GM10248 (cell line): ENCODE data around the gene HTR3C.
"Not testable (repeated sequence)": the region's sequence is repeated elsewhere in the genome, so short reads cannot be mapped to it uniquely, and the experiment has no call there.

ENCODE experiments used
- CTCF ChIA-PET: fragments of 300-600 bp; sonication (Branson Sonifier 250); formaldehyde crosslinking; extraction: SDS; loops from one replicate; lab custom pipeline; 2021; ENCODE audit warnings: antibody characterized with exemption; lab: Yijun Ruan, JAX
- POLR2A ChIA-PET: fragments of 350-650 bp; sonication (Branson Sonifier 250); formaldehyde crosslinking; extraction: SDS; loops from one replicate; lab custom pipeline; 2020; ENCODE audit warnings: antibody characterized with exemption; lab: Yijun Ruan, JAX
- DNase-seq: peaks from one replicate; pipeline ENCODE4 v3.0.0; 2012; ENCODE audit errors: extremely low spot score
- TF ChIP-seq, protein P1 (sequence below): IDR thresholded peaks from 2 replicates; pipeline ENCODE4 v1.5.1; 2012; ENCODE audit warnings: mild to moderate bottlenecking, low read depth; ENCODE audit errors: extremely low read depth, missing control alignments, control extremely low read depth

Gene HTR3C

DNA sequence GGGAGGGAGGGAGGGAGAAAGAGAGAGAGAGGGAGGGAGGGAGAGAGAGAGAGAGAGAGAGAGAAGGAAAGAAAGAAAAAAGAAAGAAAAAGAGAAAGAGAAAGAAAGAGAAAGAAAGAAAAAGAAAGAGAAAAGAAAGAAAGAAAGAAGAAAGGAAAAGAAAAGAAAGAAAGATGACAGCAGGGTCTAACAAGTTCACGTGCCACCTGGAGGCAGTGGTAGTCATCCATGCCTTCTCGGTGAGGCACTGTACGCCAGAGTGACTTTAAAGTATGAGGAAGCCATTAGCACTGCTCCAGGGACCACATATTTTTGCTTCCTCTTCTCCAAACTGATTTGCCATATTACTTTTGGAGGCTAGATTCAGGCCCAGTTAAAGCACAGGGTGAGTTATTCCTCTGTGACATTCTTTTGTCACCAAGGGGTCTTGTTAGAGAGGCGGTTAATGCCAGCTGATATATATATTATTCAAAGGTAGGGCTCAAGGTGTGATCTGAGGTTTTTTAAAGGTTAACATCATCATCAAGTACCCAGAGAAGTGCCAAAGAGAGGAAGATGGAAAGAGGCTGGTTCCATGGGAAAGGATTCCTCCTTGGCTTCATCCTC, 21.6 kb upstream of the HTR3C start, which contains the start of gene HTR3D:
Gene HTR3D, plus strand, starts transcription at position 556 of the 606 bp plus-strand sequence. Its CDS starts 0 bp downstream, at position 556.
- DNase-seq: no peak
- POLR2A ChIA-PET: no interaction called here
- TF ChIP-seq, protein P1, sequence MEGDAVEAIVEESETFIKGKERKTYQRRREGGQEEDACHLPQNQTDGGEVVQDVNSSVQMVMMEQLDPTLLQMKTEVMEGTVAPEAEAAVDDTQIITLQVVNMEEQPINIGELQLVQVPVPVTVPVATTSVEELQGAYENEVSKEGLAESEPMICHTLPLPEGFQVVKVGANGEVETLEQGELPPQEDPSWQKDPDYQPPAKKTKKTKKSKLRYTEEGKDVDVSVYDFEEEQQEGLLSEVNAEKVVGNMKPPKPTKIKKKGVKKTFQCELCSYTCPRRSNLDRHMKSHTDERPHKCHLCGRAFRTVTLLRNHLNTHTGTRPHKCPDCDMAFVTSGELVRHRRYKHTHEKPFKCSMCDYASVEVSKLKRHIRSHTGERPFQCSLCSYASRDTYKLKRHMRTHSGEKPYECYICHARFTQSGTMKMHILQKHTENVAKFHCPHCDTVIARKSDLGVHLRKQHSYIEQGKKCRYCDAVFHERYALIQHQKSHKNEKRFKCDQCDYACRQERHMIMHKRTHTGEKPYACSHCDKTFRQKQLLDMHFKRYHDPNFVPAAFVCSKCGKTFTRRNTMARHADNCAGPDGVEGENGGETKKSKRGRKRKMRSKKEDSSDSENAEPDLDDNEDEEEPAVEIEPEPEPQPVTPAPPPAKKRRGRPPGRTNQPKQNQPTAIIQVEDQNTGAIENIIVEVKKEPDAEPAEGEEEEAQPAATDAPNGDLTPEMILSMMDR: no peak
- CTCF ChIA-PET: no interaction called here

DNA sequence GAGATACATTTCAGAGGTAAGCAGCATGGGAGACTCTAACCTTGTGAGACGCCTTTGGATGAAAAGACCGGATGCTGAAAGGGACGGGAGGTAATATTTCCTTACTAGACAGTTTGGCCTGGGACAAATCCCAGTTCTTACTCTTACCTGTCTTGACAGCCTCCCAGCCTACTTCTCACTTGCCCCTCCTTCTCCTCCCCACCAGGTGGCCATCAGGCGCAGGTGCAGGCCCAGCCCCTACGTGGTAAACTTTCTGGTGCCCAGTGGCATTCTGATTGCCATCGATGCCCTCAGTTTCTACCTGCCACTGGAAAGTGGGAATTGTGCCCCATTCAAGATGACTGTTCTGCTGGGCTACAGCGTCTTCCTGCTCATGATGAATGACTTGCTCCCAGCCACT, 15.0 kb upstream of the HTR3C start:
- ChIA-PET POLR2A (no interaction called here), CTCF (no interaction called here)
- TF ChIP-seq, protein P1: no peak
- DNase-seq: no peak

DNA sequence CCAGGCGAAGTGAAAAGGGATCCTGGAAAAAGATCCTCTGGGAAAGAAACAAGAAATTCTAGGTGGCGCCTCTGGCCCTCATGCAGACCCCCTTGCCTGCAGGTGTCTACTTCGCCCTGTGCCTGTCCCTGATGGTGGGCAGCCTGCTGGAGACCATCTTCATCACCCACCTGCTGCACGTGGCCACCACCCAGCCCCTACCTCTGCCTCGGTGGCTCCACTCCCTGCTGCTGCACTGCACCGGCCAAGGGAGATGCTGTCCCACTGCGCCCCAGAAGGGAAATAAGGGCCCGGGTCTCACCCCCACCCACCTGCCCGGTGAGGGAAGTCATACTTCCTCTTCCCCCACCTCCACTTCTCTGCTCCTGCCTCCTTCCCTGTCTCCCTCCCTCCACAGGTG, 14.5 kb upstream of the HTR3C start:
- DNase-seq, CTCF ChIA-PET, POLR2A ChIA-PET: not testable (repeated sequence)

DNA sequence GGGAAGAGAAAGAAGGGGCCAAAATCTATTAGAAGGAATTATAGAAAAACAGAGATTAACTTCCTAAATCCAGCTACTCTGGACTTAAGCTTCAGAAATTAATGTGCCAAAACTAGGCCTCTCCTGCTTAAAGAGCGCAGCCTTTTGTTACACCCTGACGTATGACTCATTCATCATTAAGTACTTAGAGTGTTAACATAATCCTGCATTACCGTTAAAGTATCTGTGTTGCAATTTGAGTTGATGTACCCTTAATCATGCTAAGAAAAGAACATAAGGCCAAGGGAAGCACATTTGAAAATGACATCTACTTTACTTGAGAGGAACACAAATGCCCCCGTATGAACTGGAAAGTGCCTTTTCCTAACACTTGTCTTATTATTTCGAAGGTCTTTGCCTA, 13.4 kb upstream of the HTR3C start:
- TF ChIP-seq, protein P1: no peak
- ChIA-PET POLR2A (no interaction called here), CTCF (interaction anchor here (1.0 to 1.2 kb wide), 2 partner anchors 21 to 144 kb away, joined by 3 to 5 read pairs; partner anchors contain the start of gene ABCC5)
- DNase-seq: no peak

DNA sequence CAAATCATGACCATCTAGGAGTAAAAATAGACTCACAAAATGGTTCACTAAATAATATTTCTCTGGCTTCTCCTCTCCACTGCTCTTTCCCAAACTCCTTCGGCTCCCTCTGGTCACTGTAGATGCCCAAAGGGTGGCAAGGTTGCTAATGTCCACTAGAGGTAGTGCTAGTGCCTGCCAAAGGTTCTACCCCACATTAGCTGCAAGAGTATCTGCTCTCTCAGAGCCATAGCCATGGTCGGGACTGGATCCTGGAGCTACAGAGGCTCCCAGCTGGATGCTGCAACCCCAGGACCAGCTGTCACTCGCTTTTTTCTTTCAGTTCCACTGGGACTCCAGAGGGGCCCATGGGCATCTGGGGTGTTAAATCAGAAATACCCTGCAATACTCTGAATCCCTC, 12.8 kb upstream of the HTR3C start:
- POLR2A ChIA-PET: no interaction called here
- DNase-seq: no peak
- CTCF ChIA-PET: interaction anchor here (1.0 to 1.2 kb wide), 2 partner anchors 22 to 144 kb away, joined by 3 to 5 read pairs; partner anchors contain the start of gene ABCC5
- TF ChIP-seq, protein P1: no peak

DNA sequence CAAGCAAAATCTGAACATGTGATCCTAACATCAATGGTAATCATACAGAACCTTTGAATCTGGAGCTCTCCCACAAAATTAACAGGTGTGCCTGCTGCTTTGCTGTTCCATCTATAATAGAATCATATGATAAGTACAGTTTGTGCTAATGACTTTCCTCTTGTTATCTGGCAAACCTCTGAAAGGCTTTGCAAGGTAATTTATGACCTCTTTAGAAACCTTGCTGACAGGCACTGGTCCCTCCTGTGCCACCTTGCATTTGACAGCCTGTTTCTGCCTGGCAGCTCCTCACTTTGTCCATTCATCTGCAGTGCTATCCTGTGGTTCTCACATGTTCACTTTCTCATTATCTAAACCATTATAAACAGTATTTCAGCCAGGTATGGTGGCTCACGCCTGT, 10.2 kb upstream of the HTR3C start:
- TF ChIP-seq, protein P1: no peak
- CTCF ChIA-PET: interaction anchor here (0.9 to 1.0 kb wide), 2 partner anchors 145 to 184 kb away, joined by 3 read pairs; no protein-coding TSS in a partner anchor
- no peak for DNase-seq
- POLR2A ChIA-PET: no interaction called here

DNA sequence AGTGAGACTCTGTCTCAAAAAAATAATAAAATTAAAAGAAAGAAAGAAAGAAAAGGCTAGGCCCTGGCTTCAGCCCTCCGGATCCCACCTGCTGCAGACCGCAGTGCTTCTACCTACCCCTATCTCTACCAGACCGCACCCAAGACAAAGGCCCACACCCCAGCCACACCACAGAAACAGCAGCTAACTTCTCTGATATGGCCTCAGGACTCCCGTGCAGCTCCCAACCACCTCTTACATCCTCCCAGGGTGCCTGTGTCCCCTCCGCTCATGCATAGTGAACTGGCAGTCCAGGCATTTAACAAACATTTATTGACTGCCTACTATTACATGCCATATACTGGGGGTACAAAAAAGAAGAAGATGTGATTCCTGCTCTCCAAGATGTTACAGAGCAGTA, 6.9 kb upstream of the HTR3C start:
- DNase-seq: no peak
- ChIA-PET CTCF (no interaction called here), POLR2A (no interaction called here)
- TF ChIP-seq, protein P1: no peak
